HL-60 (cell line): ENCODE measurements around the gene PTPA.
A peak's percentile ranks its signal among the peaks of the same experiment; 100 is the strongest.

ENCODE experiments used
- DNase-seq, 2 experiments: peaks; one replicate each; pipeline ENCODE4 v3.0.0-alpha.2; 2010 to 2020; ENCODE audit warnings: low read depth in 1 of 2, low spot score in 1 of 2
- H3K27ac ChIP-seq: fragments of 250-450 bp; sonication (Bioruptor Pico); replicated peaks from 2 replicates; pipeline ENCODE4 v1.5.1; 2020; ENCODE audit warnings: mild to moderate bottlenecking, moderate library complexity
- H3K27me3 ChIP-seq: fragments of 250-450 bp; sonication (Bioruptor Pico); 2 replicates; pipeline ENCODE4 v1.5.1; 2021; ENCODE audit warnings: mild to moderate bottlenecking, moderate library complexity; ENCODE audit not compliant: insufficient read depth, poor library complexity, severe bottlenecking
- H3K4me3 ChIP-seq: replicated peaks from 2 replicates; pipeline ENCODE4 v1.5.1; 2011; ENCODE audit warnings: mild to moderate bottlenecking, control low read depth, low read length; ENCODE audit not compliant: insufficient read depth
- GABPA ChIP-seq: IDR thresholded peaks from 2 replicates; pipeline ENCODE4 v1.6.1; 2012; ENCODE audit warnings: low read depth
- POLR2AphosphoS5 ChIP-seq: IDR thresholded peaks from 2 replicates; pipeline ENCODE4 v1.6.1; 2012; ENCODE audit warnings: low read depth
- SPI1 ChIP-seq: IDR thresholded peaks from 2 replicates; pipeline ENCODE4 v1.6.1; 2012; ENCODE audit warnings: low read depth, mild to moderate bottlenecking, borderline replicate concordance
- TF ChIP-seq, protein P1 (sequence below): IDR thresholded peaks from one replicate; pipeline ENCODE4 v1.5.1; 2011; ENCODE audit warnings: low read length, control low read depth, inconsistent platforms; ENCODE audit not compliant: insufficient read depth
- TF ChIP-seq, protein P2 (sequence below): IDR thresholded peaks from 2 replicates; pipeline ENCODE4 v1.6.1; 2012; ENCODE audit warnings: low read depth; ENCODE audit not compliant: insufficient replicate concordance

The PTPA gene

DNA sequence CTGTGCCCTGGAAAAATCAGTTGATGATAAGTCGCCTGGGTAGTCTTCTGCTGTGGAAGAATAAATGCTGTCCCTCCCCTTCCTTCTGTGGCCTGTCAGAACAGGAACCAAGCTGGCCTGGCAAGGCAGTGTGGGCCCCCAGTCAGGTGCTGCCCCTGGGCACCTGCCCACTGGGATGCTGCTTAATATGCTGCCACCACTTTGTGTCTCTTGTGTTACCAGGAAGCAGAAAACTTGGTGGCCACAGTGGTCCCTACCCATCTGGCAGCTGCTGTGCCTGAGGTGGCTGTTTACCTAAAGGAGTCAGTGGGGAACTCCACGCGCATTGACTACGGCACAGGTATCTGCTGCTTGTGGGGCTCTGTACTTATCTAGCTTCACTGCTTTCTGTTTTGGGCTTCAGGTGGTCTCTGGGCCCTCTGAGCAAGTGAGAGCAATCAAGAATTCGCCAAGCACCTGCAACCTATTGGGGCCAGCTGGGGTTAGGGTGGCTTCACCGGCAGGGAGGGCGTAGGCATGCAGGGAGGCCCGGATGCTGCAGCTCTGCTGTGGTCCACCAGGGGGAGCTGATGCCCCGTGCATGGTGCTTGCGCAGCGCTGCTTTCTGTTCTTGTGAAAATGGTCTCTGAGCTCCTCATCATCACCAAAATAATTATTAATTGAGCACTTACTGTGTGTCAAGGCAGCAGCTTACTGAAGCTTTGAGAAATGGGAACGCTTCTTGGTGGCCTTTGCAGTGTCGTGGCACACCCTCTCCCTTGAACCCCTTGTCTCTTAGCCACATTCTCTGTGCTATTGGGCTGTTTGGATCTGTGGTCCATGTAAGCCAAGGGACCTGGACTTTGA is 20.3 kb downstream of the PTPA start:
- no peak overlapping the region for H3K27ac ChIP-seq
- no peak overlapping the region for H3K4me3 ChIP-seq
- no peaks in the 10 kb centered on the region for H3K27me3 ChIP-seq
- TF ChIP-seq, protein P1, sequence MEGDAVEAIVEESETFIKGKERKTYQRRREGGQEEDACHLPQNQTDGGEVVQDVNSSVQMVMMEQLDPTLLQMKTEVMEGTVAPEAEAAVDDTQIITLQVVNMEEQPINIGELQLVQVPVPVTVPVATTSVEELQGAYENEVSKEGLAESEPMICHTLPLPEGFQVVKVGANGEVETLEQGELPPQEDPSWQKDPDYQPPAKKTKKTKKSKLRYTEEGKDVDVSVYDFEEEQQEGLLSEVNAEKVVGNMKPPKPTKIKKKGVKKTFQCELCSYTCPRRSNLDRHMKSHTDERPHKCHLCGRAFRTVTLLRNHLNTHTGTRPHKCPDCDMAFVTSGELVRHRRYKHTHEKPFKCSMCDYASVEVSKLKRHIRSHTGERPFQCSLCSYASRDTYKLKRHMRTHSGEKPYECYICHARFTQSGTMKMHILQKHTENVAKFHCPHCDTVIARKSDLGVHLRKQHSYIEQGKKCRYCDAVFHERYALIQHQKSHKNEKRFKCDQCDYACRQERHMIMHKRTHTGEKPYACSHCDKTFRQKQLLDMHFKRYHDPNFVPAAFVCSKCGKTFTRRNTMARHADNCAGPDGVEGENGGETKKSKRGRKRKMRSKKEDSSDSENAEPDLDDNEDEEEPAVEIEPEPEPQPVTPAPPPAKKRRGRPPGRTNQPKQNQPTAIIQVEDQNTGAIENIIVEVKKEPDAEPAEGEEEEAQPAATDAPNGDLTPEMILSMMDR = peak; percentile 99
- TF ChIP-seq, protein P2, sequence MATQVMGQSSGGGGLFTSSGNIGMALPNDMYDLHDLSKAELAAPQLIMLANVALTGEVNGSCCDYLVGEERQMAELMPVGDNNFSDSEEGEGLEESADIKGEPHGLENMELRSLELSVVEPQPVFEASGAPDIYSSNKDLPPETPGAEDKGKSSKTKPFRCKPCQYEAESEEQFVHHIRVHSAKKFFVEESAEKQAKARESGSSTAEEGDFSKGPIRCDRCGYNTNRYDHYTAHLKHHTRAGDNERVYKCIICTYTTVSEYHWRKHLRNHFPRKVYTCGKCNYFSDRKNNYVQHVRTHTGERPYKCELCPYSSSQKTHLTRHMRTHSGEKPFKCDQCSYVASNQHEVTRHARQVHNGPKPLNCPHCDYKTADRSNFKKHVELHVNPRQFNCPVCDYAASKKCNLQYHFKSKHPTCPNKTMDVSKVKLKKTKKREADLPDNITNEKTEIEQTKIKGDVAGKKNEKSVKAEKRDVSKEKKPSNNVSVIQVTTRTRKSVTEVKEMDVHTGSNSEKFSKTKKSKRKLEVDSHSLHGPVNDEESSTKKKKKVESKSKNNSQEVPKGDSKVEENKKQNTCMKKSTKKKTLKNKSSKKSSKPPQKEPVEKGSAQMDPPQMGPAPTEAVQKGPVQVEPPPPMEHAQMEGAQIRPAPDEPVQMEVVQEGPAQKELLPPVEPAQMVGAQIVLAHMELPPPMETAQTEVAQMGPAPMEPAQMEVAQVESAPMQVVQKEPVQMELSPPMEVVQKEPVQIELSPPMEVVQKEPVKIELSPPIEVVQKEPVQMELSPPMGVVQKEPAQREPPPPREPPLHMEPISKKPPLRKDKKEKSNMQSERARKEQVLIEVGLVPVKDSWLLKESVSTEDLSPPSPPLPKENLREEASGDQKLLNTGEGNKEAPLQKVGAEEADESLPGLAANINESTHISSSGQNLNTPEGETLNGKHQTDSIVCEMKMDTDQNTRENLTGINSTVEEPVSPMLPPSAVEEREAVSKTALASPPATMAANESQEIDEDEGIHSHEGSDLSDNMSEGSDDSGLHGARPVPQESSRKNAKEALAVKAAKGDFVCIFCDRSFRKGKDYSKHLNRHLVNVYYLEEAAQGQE = no peak
- no peak for TF ChIP-seq POLR2AphosphoS5
- no peak for TF ChIP-seq GABPA
- TF ChIP-seq SPI1 = no peak
- DNase-seq = peak; percentile 30 to 78

DNA sequence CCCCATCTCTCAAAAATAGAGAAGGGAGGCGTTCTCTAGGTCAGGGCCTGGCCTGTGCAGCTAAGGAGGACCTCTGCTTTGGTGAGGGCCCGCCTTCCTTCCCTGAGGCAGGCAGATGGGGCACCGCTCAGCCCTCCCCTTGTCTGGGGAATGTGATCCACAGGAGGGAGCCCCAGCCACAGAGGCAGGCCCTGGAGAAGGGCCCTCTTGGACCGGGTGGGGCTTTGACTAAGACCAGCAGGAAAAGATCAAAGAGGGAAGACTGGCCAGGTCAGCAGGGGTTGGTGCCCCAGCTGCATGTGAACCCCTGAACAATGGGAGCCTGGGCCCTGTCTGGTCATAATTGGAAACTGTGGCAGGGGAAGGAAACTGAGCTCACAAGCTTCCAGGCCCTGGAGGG is 21.9 kb downstream of the PTPA start:
- no peak for TF ChIP-seq POLR2AphosphoS5
- no peak for TF ChIP-seq GABPA
- TF ChIP-seq, protein P2 = no peak
- no peak for TF ChIP-seq SPI1
- TF ChIP-seq, protein P1 = no peak
- no peak for DNase-seq

DNA sequence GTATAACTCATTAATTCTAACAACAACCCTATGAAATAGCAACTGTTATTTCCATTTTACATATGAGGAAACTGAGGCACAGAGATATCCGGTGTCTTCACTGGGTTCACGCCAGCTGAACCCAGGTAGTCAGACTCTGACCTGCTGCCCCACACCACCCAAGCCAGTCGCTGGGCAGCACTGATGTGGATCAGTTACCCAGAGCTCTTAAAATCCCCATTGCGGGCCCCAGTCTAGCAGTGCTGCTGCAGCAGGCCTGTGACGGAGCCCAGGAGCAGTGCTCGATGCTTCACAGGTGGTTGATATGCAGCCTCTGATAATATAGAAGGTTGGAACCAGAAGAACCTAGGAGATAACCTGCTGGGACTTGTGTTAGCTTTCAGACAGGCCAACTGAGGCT is 24.3 kb downstream of the PTPA start:
- no peak for TF ChIP-seq SPI1
- TF ChIP-seq GABPA = no peak
- DNase-seq = no peak
- Histone ChIP-seq H3K4me3 (no peak overlapping the region), H3K27me3 (no peaks in the 10 kb centered on the region), H3K27ac (no peak overlapping the region)

More for the DNA sequence above, 21.9 kb downstream of the PTPA start:
- Histone ChIP-seq H3K4me3 (no peak overlapping the region), H3K27me3 (no peaks in the 10 kb centered on the region), H3K27ac (no peak overlapping the region)

DNA sequence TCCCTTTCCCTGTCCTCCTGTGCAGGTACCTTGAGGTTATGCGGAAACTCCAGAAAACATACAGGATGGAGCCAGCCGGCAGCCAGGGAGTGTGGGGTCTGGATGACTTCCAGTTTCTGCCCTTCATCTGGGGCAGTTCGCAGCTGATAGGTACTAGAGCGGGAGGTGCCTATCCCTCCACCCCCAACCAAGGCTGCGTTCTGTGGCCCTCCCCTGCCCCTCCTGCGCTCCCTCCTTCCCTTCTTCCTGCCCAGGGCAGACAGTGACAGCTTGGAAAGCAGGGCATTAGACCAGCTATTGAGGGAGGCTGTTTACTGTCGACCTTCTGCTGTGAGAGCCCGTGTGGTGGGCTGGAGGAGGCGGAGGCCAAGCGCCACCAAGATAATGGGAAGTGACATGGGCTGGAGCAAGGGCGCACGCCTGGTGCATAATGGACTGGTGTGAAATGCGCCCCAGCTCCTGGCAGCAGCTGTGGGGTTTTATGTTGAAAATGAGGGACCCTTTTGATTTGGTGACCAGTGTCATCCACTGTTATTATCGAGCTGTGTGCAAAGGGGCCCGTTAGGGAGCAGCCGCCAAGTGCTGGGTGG is 25.3 kb downstream of the PTPA start:
- no peak for DNase-seq
- Histone ChIP-seq H3K27me3 (no peaks in the 10 kb centered on the region), H3K27ac (no peak overlapping the region), H3K4me3 (no peak overlapping the region)
- TF ChIP-seq GABPA (no peak), SPI1 (no peak), POLR2AphosphoS5 (no peak)
- TF ChIP-seq, protein P1 = no peak
- TF ChIP-seq, protein P2 = no peak
